ENCODE results near the gene NDUFC1.
"Not testable (repeated sequence)": the region's sequence is repeated elsewhere in the genome, so short reads cannot be mapped to it uniquely, and the experiment has no call there.

The NDUFC1 gene

GRCh38 chr4:139301821-139302611 lies at the start of gene NDUFC1:
NDUFC1 (minus strand) TSS chr4:139302477; CDS start chr4:139295798, 6,679 bp downstream.
- DNase-seq, result peak; percentile 88 to 91 (median 90)

DNA sequence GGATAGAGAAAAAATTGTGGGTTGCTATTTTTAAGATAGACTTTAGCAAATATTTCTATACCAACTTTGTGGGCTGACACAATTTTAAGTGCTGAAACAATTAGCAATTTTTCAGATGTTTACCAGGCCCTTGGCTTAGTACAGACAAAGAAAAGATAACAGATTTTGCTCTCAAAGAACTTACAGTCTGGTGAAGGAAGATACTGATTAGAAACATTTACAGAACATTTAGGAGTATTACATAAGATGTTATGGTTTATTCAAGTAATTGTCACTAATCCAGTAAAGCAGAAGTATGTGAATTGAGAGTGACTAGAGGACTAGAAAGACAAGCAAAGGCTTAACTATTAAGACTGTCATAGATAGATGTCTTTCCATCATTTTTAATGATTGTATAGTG lies 35.3 kb upstream of the NDUFC1 start:
- peak in 1 of 3 donors; percentile 34 for DNase-seq

DNA sequence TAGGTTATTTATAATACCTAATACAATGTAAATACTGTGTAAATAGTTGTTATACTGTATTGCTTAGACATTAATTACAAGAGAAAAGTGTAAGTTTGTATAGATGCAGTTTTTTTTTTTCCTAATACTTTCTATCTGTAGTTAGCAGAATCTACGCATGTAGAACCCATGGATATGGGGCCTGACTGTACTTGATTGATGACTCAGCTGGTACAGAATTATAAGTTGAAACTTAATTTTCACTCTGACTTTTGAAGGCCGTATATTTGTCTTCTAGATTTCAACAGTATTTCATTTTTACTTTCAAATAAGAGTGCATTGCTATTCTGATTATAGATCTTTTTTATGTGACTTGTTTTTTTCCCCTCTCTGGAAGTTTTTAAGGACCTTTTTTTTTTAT lies 30.8 kb upstream of the NDUFC1 start:
- DNase-seq, result no peak

DNA sequence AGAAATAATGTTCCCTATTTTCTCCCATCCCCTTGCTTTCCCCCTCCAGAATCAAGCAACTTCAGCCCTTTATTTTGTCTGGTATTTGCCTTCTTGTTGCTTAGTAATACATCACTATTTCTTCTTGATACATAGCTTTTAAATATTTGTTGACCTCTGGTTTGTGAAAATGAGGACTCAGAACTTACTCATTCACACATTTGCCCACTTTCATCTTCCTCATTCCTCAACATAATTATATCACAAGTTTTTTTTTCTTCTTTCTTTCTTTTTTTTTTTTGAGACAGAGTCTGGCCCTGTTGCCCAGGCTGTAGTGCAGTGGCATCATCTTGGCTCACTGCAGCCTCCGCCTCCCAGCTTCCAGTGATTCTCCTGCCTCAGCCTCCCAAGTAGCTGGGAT lies 28.9 kb upstream of the NDUFC1 start:
- peak; percentile 10 to 58 (median 40) for DNase-seq

GRCh38 chr4:139330283-139330682 lies 28.0 kb upstream of the NDUFC1 start:
- DNase-seq, result no peak

DNA sequence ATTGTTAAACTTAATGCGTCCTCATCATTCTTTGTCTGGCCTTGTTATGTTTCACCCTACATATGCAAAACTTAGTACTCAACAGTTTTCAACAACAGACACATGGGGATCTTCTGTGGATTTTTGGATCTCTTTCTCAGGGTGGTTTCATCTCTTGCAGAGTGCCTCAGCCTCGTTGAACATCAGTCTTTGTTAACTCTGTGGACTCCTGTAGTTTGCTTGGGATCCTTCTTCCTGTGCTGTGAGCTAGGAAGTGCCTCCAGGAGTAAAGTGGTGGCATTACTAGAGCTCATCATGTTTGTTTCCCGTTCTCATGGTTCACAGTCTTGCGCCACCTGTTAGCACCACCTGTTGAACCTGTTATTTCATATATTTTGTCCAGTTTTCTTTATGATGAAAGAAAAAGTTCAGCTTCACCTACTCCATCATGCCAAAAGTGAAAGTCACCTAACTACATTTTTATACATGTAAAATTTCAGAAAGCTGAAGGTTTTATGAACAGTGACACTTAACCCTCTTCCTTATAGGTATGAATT lies 27.5 kb upstream of the NDUFC1 start:
- no peak for DNase-seq

- DNase-seq, result no peak
Observed at GRCh38 chr4:139324620-139325019, 22.3 kb upstream of the NDUFC1 start.

GRCh38 chr4:139322541-139322940 lies 20.3 kb upstream of the NDUFC1 start:
- not testable (repeated sequence) for DNase-seq

DNA sequence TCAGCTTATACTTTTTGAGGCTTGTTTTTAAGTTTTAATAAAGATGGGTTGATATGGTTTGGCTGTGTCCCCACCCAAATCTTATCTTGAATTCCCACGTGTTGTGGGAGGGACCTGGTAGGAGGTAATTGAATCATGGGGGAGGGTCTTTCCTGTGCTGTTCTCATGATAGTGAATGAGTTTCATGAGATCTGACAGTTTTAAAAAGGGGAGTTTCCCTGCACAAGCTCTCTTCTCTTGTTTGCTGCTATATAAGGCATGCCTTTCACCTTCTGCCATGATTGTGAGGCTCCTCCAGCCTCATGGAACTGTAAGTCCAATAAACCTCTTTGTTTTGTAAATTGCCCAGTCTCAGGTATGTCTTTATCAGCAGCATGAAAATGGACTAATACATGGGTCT lies 19.8 kb upstream of the NDUFC1 start:
- DNase-seq, result not testable (repeated sequence)

- no peak for DNase-seq
Observed at GRCh38 chr4:139319571-139319970, 17.3 kb upstream of the NDUFC1 start.

DNA sequence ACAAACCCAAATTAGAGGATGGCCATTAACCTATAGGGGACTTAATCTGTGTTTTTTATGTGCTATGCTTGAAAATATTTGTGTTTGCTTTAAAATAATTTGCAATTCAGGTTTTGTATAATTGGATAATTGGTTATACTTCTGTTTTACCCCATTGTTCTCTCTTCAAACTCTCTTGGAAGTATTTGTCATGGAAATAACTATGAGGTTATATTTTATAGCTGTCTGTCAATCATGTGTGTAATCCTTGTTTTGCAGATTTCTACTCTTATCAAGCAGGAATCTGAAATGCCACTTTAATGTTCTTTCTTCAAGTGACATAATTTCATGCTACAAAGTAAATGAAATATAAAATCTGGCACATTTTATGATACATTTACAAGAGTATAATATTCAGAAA lies 15.4 kb upstream of the NDUFC1 start:
- no peak for DNase-seq

DNA sequence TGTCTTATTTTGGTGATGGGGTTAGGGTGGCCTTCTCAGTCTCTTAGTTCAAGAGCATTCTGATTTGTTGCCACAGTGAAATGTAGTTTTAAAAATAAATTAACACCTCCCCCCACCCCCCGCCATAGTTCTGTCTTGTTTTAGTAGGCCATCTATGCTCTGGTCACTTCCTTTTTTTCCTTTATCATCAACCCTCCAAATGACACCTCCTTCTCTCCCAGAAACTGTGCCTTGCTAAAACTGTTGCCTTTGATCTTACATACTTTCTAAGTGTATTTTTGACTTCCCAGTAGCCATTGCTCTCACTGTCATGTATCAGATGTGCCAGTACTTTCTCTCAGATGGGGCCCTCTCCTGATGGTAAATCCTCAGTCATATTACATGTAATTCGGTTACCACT lies 14.5 kb upstream of the NDUFC1 start:
- DNase-seq, result no peak

- no peak for DNase-seq
Observed at GRCh38 chr4:139315221-139315675, 13.0 kb upstream of the NDUFC1 start.

GRCh38 chr4:139314047-139314800 lies 11.9 kb upstream of the NDUFC1 start:
- no peak for DNase-seq

GRCh38 chr4:139313414-139313813 lies 11.1 kb upstream of the NDUFC1 start:
- DNase-seq, result not testable (repeated sequence)

DNA sequence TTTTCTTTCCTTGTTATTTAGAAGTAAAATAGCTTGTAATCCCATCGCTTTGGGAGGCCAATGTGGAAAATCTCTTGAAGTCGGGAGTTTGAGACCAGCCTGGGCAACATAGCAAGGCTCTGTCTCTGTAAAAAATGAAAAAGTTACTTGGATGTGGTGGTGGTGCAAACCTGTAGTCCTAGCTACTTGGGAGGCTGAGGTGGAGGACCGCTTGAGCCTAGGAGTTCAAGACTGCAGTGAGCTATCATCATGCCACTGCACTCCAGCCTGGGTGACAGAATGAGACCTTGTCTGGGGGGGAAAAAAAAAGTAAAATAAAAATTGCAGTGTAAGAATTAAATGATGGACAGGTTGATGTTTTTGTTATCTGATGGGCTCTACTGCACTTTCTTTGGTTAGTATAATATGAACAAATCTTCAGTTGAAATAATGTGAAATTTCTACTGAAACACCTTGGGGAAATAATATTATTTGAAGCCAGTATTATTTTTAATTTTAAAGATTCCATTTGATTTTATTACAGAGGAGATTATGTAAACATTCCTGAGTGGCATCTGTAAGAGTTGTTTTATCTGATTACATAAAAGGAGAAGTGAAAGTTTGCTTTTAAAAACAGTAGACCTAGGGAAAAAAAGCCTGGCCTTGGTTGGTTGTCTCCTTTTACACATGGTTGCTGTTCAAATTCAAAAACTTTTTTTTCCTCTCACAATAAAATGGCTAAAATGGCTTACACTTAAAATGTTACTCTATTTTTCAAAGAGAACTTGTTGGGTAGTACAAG lies 10.5 kb upstream of the NDUFC1 start:
- peak; percentile 27 to 66 (median 56) for DNase-seq

DNA sequence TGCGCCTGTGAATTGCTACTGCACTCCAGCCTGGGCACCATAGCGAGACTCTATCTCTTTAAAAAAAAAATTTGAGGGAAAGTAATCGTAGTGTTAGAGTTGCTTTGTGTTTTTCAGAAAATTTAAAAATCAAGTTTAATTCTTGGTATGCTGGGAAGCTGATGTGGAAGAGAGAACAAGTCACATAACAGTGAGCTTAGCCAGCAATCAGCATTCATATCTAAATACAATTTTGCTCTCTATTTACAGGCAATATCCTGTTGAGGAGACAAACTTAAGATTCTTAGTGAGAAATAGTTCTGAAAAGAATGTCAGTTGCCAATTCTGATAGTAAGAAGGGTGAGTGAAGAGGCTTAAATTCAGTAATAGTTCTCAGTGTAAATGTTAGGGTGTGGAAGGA lies 9.6 kb upstream of the NDUFC1 start:
- no peak for DNase-seq

GRCh38 chr4:139304920-139305319 lies 2.6 kb upstream of the NDUFC1 start:
- DNase-seq, result no peak

DNA sequence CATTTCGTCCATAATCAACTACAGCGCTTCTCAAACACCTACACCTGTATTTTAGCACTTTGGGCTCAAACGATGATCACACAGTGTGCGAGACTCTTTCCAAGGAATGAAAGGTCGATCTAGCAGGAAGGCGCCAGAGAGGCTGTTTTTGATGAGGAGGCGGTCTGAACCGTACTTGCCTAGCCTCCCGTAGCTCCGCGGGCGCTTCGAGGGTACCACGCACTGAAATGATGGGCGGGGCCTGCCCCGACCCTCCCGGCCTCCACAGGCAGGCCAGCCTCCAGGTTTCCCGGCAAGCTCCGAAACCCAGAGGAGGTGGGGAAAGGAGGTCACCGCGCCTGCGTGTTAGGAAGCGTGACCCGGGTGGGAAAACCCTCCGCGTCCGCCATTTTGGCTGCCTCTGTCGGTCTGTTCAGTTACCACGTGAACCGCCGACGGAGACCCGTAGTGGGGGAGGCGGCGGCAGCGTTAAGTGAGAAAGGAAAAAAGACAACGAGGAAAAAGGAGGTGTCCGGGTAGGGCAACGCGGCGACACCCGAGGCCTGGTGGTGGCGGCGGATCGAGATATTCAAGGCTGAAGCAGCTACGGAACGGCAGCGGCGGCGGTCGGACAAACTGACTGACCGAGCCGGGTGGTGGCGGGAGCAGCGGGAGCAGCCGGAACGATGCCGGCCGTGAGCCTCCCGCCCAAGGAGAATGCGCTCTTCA lies 1.0 kb downstream of the NDUFC1 start, which contains the start of gene NAA15:
Gene NAA15, plus strand, starts transcription at position 393 of the 708 bp plus-strand sequence. Its CDS starts 273 bp downstream, at position 666.
- DNase-seq, result peak; percentile 98 to 99 (median 99)

DNA sequence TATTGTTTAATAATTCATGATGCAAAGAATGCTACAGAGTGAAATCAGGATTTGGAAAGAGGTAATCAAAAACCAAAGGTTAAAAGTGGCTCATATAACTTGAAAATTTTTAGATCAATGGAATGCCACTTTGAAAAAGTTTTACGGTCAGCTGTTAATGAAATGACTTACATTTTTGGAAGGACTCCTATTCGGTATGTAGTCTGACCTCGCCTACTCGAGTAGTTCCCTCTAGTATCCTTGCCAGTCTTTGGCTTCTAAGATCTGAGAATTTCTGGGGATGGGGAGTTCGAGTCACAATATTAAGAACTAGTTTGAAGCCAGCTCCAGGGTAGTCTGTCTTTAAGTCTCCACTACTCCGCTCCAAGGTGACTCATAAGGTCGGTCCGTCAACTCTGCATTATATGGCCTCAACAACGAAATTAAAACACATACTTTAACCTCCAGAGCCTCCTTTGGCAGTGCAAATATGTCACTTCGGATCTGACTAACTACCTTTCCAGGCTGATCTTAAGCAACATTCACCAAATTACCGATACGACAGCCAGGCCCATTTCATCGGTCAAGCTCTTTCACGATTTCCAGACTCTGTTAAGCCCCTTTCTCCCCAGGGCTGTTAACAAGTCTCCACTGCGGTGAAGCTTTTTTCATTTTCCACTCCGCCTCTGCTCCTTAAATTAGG lies 1.7 kb downstream of the NDUFC1 start:
- DNase-seq, result peak; percentile 56 to 72 (median 64)

- DNase-seq, result no peak
Observed at GRCh38 chr4:139299536-139299935, 2.7 kb downstream of the NDUFC1 start.
